Measurements from ENCODE around the gene MRPL23.

MRPL23 gene

GRCh38 chr11:1969035-1969434, 21.9 kb downstream of the MRPL23 start:
- Mint-ChIP-seq H3K27me3 (ENCODE audit: low read depth) (no peaks in the 10 kb centered on the region), H3K4me3 (no peak overlapping the region), H3K4me1 (ENCODE audit: low read depth) (no peaks in the 10 kb centered on the region), H3K9me3 (no peaks in the 10 kb centered on the region), H3K27ac (no peak overlapping the region), H3K36me3 (ENCODE audit: low read depth) (no peaks in the 10 kb centered on the region)
- no peak for DNase-seq (ENCODE audit: low spot score)

DNA sequence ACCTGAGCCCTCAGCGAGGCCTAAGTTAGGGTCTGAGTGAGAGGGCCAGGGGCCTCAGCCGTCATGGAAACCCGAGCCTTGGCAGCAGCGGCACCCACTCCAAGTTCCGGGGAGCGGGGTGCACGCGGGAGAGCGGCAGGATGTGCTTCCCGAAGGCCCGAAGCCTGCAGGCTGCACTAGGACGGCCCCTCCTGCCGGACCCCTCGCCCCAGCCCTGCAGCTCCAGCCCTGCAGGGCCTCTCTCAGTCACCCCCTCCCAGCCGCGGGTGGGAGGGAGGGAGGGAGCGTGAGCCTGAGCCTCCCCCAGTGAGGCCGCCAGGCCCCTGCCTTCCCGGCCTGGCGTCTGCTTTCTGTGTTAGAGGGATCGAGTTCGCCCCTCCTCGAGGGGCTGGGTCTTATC, 22.6 kb downstream of the MRPL23 start:
- no peaks in the 10 kb centered on the region for H3K4me1 Mint-ChIP-seq (ENCODE audit: low read depth)

DNA sequence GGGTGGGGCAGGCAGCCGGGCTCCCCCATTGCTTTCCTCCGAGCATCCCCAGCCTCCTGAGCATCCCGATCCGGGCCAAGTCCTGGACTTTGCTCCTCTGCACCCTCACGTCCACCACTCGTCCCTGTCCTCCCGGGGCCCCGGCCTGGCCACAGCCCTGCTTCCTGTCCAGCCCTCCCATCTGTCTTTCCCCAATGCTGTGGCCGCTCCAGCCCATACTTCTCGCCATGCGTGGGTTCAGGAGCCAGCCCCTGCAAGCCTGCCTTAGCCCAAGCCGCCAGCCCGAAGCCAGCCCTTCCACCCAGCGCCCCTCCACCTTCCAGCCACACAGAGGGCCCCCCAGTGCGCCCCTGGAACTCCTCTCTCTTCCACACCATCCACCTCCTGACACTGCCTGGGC, 23.8 kb downstream of the MRPL23 start:
- no peaks in the 10 kb centered on the region for H3K4me1 Mint-ChIP-seq (ENCODE audit: low read depth)
- no peak for DNase-seq (ENCODE audit: low spot score)
- H3K36me3 Mint-ChIP-seq (ENCODE audit: low read depth) = no peaks in the 10 kb centered on the region
- no peaks in the 10 kb centered on the region for H3K9me3 Mint-ChIP-seq
- no peak overlapping the region for H3K27ac Mint-ChIP-seq
- no peaks in the 10 kb centered on the region for H3K27me3 Mint-ChIP-seq (ENCODE audit: low read depth)
- no peak overlapping the region for H3K4me3 Mint-ChIP-seq

More for the DNA sequence above, 22.6 kb downstream of the MRPL23 start:
- Mint-ChIP-seq H3K27me3 (ENCODE audit: low read depth) (no peaks in the 10 kb centered on the region), H3K9me3 (no peaks in the 10 kb centered on the region), H3K4me3 (no peak overlapping the region), H3K27ac (no peak overlapping the region), H3K36me3 (ENCODE audit: low read depth) (no peaks in the 10 kb centered on the region)
- no peak for DNase-seq (ENCODE audit: low spot score)

DNA sequence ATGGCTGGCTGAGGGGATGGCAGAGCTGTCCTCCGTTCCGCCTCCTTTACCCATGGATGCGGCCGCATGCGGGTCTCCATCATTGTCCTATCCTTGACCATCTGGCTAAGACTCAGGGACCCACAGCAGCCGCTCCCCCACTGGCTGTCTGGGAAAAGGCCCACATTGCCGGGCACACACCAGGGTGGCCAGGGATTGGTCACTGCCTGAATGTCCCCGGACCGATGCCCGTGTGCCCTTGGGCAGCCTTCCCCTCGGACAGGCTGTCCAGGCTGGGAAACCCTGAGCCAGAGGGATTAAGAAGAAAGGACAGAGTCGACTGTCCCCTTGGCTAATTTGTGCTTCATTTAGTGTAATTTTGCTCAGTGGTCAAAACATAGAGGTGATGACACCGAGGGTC, 28.1 kb downstream of the MRPL23 start:
- no peaks in the 10 kb centered on the region for H3K36me3 Mint-ChIP-seq (ENCODE audit: low read depth)
- no peaks in the 10 kb centered on the region for H3K9me3 Mint-ChIP-seq
- no peak overlapping the region for H3K27ac Mint-ChIP-seq
- no peak for DNase-seq (ENCODE audit: low spot score)
- no peaks in the 10 kb centered on the region for H3K4me1 Mint-ChIP-seq (ENCODE audit: low read depth)
- no peak overlapping the region for H3K4me3 Mint-ChIP-seq
- no peaks in the 10 kb centered on the region for H3K27me3 Mint-ChIP-seq (ENCODE audit: low read depth)

- no peaks in the 10 kb centered on the region for H3K9me3 Mint-ChIP-seq
- no peaks in the 10 kb centered on the region for H3K4me1 Mint-ChIP-seq (ENCODE audit: low read depth)
- H3K27ac Mint-ChIP-seq = no peak overlapping the region
- no peak overlapping the region for H3K4me3 Mint-ChIP-seq
- H3K27me3 Mint-ChIP-seq (ENCODE audit: low read depth) = no peaks in the 10 kb centered on the region
- no peaks in the 10 kb centered on the region for H3K36me3 Mint-ChIP-seq (ENCODE audit: low read depth)
- no peak for DNase-seq (ENCODE audit: low spot score)
These were observed 31.8 kb downstream of the MRPL23 start for GRCh38 chr11:1978720-1979473.

GRCh38 chr11:1979607-1980006, 32.5 kb downstream of the MRPL23 start:
- Mint-ChIP-seq H3K9me3 (no peaks in the 10 kb centered on the region), H3K4me3 (no peak overlapping the region), H3K4me1 (ENCODE audit: low read depth) (no peaks in the 10 kb centered on the region), H3K27me3 (ENCODE audit: low read depth) (no peaks in the 10 kb centered on the region), H3K36me3 (ENCODE audit: low read depth) (no peaks in the 10 kb centered on the region), H3K27ac (no peak overlapping the region)
- DNase-seq (ENCODE audit: low spot score) = no peak

- no peaks in the 10 kb centered on the region for H3K4me1 Mint-ChIP-seq (ENCODE audit: low read depth)
- no peak overlapping the region for H3K27ac Mint-ChIP-seq
- no peaks in the 10 kb centered on the region for H3K27me3 Mint-ChIP-seq (ENCODE audit: low read depth)
- no peaks in the 10 kb centered on the region for H3K36me3 Mint-ChIP-seq (ENCODE audit: low read depth)
- no peak overlapping the region for H3K4me3 Mint-ChIP-seq
- no peaks in the 10 kb centered on the region for H3K9me3 Mint-ChIP-seq
- DNase-seq (ENCODE audit: low spot score) = no peak
These were observed 35.9 kb downstream of the MRPL23 start for GRCh38 chr11:1982873-1983600.

- Mint-ChIP-seq H3K27ac (no peak overlapping the region), H3K4me3 (no peak overlapping the region), H3K27me3 (ENCODE audit: low read depth) (no peaks in the 10 kb centered on the region), H3K9me3 (no peaks in the 10 kb centered on the region), H3K4me1 (ENCODE audit: low read depth) (no peaks in the 10 kb centered on the region), H3K36me3 (ENCODE audit: low read depth) (no peaks in the 10 kb centered on the region)
- no peak for DNase-seq (ENCODE audit: low spot score)
These were observed 36.4 kb downstream of the MRPL23 start for GRCh38 chr11:1983601-1983961.

DNA sequence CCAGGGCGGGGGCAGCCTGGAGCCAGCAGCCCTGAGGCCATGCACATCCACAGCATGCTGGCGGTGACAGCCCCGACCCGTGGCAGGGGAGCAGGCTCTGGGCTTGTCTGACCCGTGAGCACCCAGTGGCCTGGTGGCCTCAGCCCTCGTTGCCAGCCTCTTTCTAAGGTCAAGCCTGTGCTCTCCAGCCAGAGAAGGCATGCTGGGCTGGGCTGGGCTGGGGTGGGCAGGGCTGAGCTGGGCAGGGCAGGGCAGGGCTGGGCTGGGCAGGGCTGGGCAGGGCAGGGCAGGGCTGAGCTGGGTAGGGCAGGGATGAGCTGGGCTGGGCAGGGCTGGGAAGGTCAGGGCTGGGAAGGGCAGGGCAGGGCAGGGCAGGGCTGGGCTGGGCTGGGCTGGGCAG, 39.9 kb downstream of the MRPL23 start:
- DNase-seq (ENCODE audit: low spot score) = no peak
- no peaks in the 10 kb centered on the region for H3K36me3 Mint-ChIP-seq (ENCODE audit: low read depth)
- no peaks in the 10 kb centered on the region for H3K9me3 Mint-ChIP-seq

GRCh38 chr11:1988174-1988573, 41.0 kb downstream of the MRPL23 start:
- Mint-ChIP-seq H3K9me3 (no peaks in the 10 kb centered on the region), H3K36me3 (ENCODE audit: low read depth) (no peaks in the 10 kb centered on the region), H3K27ac (no peak overlapping the region), H3K4me3 (no peak overlapping the region), H3K27me3 (ENCODE audit: low read depth) (no peaks in the 10 kb centered on the region), H3K4me1 (ENCODE audit: low read depth) (no peaks in the 10 kb centered on the region)
- no peak for DNase-seq (ENCODE audit: low spot score)

More for the DNA sequence above, 39.9 kb downstream of the MRPL23 start:
- no peak overlapping the region for H3K4me3 Mint-ChIP-seq
- no peaks in the 10 kb centered on the region for H3K27me3 Mint-ChIP-seq (ENCODE audit: low read depth)
- H3K4me1 Mint-ChIP-seq (ENCODE audit: low read depth) = no peaks in the 10 kb centered on the region
- no peak overlapping the region for H3K27ac Mint-ChIP-seq

- Mint-ChIP-seq H3K4me3 (no peak overlapping the region), H3K27ac (no peak overlapping the region), H3K36me3 (ENCODE audit: low read depth) (no peaks in the 10 kb centered on the region), H3K4me1 (ENCODE audit: low read depth) (no peaks in the 10 kb centered on the region), H3K9me3 (no peaks in the 10 kb centered on the region), H3K27me3 (ENCODE audit: low read depth) (no peaks in the 10 kb centered on the region)
- no peak for DNase-seq (ENCODE audit: low spot score)
These were observed 41.7 kb downstream of the MRPL23 start for GRCh38 chr11:1988667-1989317.

DNA sequence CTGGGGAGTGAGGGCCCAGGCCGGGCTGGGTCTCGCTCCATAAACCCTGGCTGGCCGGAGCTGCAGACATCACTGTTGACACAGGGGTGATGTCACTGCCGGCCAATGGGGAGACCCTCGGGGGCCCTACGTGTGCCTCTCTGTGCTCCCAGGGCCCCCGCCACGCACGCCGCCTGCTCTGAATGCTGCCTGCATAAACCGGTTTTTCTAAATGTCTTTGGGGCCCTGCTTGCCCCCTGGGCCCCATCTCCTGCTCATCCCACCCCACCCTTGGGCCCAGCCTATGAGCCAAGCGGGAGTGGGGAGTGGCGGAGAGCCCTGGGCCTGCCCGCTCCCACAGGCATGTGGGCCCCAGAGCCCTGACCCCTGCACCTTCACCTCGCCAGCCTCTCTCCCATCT, 42.8 kb downstream of the MRPL23 start:
- Mint-ChIP-seq H3K27me3 (ENCODE audit: low read depth) (no peaks in the 10 kb centered on the region), H3K36me3 (ENCODE audit: low read depth) (no peaks in the 10 kb centered on the region), H3K27ac (no peak overlapping the region), H3K4me1 (ENCODE audit: low read depth) (no peaks in the 10 kb centered on the region), H3K4me3 (no peak overlapping the region), H3K9me3 (no peaks in the 10 kb centered on the region)
- no peak for DNase-seq (ENCODE audit: low spot score)

- Mint-ChIP-seq H3K27ac (no peak overlapping the region), H3K4me3 (no peak overlapping the region), H3K36me3 (ENCODE audit: low read depth) (no peaks in the 10 kb centered on the region), H3K27me3 (ENCODE audit: low read depth) (no peaks in the 10 kb centered on the region), H3K9me3 (no peaks in the 10 kb centered on the region), H3K4me1 (ENCODE audit: low read depth) (no peaks in the 10 kb centered on the region)
- DNase-seq (ENCODE audit: low spot score) = no peak
These were observed 43.9 kb downstream of the MRPL23 start for GRCh38 chr11:1990872-1991578.

- H3K9me3 Mint-ChIP-seq = no peaks in the 10 kb centered on the region
- no peak overlapping the region for H3K27ac Mint-ChIP-seq
These were observed 45.0 kb downstream of the MRPL23 start for GRCh38 chr11:1992111-1992510.

More at GRCh38 chr11:1992111-1992510, 45.0 kb downstream of the MRPL23 start:
- no peaks in the 10 kb centered on the region for H3K4me1 Mint-ChIP-seq (ENCODE audit: low read depth)
- no peak overlapping the region for H3K4me3 Mint-ChIP-seq
- H3K27me3 Mint-ChIP-seq (ENCODE audit: low read depth) = no peaks in the 10 kb centered on the region
- DNase-seq (ENCODE audit: low spot score) = no peak
- H3K36me3 Mint-ChIP-seq (ENCODE audit: low read depth) = no peaks in the 10 kb centered on the region
